SK-N-DZ (cell line): ENCODE results near the gene MAPKBP1.

Source experiments
- DNase-seq: peaks from one replicate; pipeline ENCODE4 v3.0.0-alpha.2; 2015; ENCODE audit warnings: low spot score

The MAPKBP1 gene

DNA sequence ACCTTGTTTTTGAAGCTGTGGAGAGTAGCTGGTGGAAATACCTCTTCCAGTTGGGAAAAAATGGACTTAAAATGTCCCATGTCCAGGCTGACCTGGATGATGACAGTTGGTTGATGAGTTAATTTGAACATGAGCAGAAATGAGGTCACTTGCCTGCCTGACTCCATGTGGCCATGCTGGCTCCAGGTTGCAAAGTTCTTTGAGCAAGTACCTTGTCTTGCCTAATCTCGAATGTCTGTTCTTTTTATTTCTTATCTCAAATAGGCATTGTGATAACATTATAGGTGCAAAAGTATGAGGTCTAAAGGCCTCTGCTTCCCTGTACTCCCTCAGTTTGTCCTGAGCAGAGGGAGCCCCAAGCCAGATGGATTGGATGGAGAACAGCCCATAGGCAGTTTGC lies 9.0 kb downstream of the MAPKBP1 start:
- DNase-seq = no peak

- DNase-seq = no peak
Measured at GRCh38 chr15:41788262-41788661, 14.0 kb downstream of the MAPKBP1 start.

DNA sequence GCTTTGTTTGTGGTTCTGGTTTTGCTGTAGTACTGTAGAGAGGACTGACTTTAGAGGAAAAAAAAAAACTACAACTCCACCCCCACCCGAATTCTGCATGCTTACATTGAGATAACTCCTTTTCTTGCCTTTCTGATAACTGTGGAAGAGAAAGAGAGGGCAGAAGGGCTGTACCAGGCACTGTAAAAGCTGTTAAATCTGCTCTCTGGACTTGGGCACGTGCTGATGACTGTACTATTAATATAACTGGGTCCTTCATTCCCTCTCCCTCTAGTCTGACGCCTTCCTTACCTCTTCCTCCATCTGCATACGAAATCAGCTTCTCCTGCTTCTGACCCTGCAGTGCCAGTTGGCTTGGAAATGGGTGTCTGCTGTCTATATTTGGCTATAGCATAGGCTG lies 15.0 kb downstream of the MAPKBP1 start:
- DNase-seq = no peak

DNA sequence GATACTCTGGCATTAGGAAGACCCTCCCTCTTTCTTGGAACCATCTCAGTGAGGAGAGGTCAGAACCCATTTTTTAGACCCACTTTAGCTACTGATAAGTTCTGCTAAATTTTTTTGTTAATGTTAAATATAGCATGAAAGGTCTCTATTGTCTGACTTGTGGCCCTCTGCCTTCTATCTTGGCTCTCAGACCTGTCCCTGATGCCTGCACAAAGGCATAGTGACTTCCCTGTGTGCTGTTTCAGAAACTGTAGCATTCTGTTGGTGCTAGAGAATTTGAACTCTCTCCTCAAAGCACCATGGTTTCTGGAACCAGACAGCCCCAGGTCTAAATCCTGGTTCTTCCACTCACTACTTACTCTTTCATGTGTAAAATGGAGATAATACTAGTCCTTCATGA lies 15.4 kb downstream of the MAPKBP1 start:
- no peak for DNase-seq

GRCh38 chr15:41790169-41790568 lies 15.9 kb downstream of the MAPKBP1 start:
- DNase-seq = no peak

- no peak for DNase-seq
Measured at GRCh38 chr15:41790756-41791546, 16.7 kb downstream of the MAPKBP1 start.

DNA sequence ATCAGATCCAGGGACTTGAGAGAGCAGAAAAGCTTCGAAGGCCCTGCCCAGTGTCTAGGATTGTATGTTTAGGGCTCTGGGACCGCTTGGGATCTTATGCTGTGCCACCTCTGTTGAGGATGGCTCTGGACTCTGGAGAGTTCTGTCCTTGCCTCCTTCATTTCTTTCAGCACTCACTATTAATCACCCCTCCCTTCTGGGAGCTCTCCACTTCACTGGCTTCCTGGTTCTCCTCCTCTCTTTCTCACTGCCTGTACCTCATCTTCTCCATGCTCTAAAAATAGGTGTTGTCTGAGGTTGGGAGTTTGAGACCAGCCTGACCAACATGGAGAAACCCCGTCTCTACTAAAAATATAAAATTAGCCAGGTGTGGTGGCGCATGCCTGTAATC lies 17.3 kb downstream of the MAPKBP1 start:
- DNase-seq = no peak

- peak; percentile 61 for DNase-seq
Measured at GRCh38 chr15:41792000-41792637, 17.8 kb downstream of the MAPKBP1 start.

- DNase-seq = no peak
Measured at GRCh38 chr15:41794081-41794480, 19.8 kb downstream of the MAPKBP1 start.

GRCh38 chr15:41795996-41796856 lies 21.9 kb downstream of the MAPKBP1 start:
- DNase-seq = no peak

DNA sequence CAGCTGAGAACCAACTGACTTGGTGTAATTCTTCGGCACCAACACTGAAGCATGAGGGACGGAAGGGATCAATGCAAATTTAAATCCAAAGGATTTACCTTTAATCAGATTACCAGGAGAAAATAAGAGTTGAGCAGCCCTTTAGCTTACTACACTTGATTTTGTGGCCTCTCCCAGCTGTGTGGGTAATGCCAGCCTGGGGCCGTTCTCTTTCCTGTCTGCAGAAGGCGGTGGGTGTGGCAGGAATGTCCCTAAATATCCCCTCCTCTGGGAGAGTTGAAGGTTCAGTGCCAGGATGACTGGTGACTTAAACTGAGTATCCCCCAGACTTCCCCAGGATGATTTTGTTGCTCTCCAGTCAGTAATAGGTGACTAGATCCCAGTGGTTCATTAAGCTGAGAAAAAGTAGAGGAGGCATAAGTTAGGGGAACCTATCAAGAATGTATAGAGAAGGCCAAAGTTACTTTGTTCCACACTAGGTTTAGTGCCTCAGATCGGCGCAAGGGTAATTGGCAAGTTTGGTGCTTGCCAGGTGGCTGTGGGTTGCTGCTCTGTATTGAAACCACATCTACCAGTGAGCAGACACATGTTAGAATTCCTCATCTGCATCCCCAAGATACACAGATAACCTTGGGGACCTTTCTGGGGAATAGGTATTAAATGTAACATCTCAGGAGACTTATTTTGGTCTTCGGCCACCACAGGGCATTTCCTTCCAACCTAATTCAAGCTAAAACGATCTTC lies 23.1 kb downstream of the MAPKBP1 start:
- DNase-seq = no peak

- DNase-seq = no peak
Measured at GRCh38 chr15:41798607-41799487, 24.6 kb downstream of the MAPKBP1 start.

GRCh38 chr15:41799488-41799805 lies 25.2 kb downstream of the MAPKBP1 start:
- no peak for DNase-seq

- no peak for DNase-seq
Measured at GRCh38 chr15:41801185-41801584, 26.9 kb downstream of the MAPKBP1 start.

- DNase-seq = no peak
Measured at GRCh38 chr15:41801850-41802455, 27.7 kb downstream of the MAPKBP1 start.

- no peak for DNase-seq
Measured at GRCh38 chr15:41804361-41804760, 30.1 kb downstream of the MAPKBP1 start.

GRCh38 chr15:41804916-41805666 lies 30.8 kb downstream of the MAPKBP1 start:
- peak; percentile 59 for DNase-seq

DNA sequence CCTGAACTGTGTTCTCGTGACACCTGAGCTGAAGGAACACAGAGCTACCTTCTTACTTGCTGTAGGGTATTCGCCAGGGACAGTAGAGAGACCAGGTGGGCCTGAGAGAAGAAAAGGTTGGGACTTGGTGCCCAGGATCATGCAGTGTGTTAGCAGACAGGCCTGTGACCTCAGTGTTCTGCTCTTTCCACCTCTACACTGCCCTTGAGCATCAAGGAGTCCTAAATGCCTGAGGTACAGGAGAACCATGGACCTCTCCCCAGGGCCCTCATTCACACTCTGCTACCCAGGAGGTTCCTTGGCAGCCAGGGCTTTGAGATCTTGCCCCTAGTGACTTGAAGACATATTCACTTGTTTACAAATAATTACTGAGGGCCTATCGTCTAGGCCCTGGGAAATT lies 31.4 kb downstream of the MAPKBP1 start:
- no peak for DNase-seq
